ENCODE data around the gene EPB41. TPM values are rescaled to one million over a fixed set of nuclear protein-coding genes. Genes with fewer than 3 reads are reported as not detected.
"Not testable (repeated sequence)": the region's sequence is repeated elsewhere in the genome, so short reads cannot be mapped to it uniquely, and the experiment has no call there.

The EPB41 gene
- total RNA-seq, 1 donor from 2014 or later: 102 TPM

DNA sequence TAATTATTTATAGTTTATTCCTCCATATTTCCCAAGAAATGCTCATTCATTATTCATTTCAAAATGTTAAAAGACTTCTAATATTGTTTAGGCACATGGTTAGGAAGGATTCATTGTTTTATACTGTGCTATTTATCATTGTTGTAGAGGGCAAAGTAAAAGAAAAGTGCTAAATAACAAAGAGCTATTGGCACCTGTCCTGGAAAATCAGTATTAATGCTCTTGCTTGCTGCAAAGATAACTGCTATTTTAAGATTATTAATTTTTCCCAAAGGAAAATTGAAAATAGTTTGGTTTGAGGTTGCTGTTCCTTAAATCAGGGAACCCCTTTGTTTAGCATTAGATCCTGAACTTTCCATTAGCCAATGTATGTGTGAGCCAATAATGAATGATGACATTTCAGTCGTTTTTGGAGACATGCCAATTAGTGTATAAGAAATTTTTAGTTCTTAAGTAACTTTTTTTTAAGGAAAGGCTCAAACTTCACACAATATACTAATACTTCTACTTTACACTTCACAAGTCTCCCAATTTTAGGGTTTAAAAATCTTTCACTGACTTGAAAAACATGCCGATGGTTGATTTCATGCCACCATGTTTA, 39.9 kb downstream of the EPB41 start:
- Mint-ChIP-seq H3K9me3 (ENCODE audit: low read depth) (no peaks in the 10 kb centered on the region), H3K27me3 (no peaks in the 10 kb centered on the region), H3K36me3 (ENCODE audit: insufficient read depth) (no peaks in the 10 kb centered on the region), H3K27ac (no peak overlapping the region), H3K4me3 (ENCODE audit: low read depth) (no peak overlapping the region), H3K4me1 (ENCODE audit: low read depth) (peaks cover 6% of the 10 kb centered on the region)
- TF ChIP-seq, protein P1, sequence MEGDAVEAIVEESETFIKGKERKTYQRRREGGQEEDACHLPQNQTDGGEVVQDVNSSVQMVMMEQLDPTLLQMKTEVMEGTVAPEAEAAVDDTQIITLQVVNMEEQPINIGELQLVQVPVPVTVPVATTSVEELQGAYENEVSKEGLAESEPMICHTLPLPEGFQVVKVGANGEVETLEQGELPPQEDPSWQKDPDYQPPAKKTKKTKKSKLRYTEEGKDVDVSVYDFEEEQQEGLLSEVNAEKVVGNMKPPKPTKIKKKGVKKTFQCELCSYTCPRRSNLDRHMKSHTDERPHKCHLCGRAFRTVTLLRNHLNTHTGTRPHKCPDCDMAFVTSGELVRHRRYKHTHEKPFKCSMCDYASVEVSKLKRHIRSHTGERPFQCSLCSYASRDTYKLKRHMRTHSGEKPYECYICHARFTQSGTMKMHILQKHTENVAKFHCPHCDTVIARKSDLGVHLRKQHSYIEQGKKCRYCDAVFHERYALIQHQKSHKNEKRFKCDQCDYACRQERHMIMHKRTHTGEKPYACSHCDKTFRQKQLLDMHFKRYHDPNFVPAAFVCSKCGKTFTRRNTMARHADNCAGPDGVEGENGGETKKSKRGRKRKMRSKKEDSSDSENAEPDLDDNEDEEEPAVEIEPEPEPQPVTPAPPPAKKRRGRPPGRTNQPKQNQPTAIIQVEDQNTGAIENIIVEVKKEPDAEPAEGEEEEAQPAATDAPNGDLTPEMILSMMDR (IDR thresholded peaks at IDR 0.05; ENCODE audit: unreplicated experiment): no peak
- no peak for DNase-seq (ENCODE audit: low spot score, unreplicated experiment)

DNA sequence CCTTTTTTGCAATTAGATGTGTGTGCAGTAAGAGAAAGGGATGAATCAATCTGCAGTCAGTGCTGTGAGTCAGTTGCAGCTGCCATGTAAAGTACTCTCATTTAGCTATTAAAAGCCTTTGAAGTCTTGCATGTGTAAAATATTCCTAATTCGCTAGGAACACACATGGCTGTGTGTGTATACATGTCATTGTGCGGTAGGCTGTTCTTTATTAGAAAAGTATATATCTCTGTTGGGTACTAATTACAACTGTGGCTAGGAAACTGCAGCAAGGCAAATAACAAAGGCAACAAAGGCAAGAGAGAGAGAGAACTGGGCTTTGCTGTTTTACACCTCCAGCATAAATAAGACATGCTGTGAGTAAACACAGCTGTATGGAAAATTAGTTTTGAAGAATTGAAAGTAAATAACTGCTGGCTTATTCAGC, 41.7 kb downstream of the EPB41 start:
- no peaks in the 10 kb centered on the region for H3K9me3 Mint-ChIP-seq (ENCODE audit: low read depth)
- peaks cover 6% of the 10 kb centered on the region for H3K4me1 Mint-ChIP-seq (ENCODE audit: low read depth)
- TF ChIP-seq, protein P1 (IDR thresholded peaks at IDR 0.05; ENCODE audit: unreplicated experiment): no peak
- no peak overlapping the region for H3K4me3 Mint-ChIP-seq (ENCODE audit: low read depth)
- H3K36me3 Mint-ChIP-seq (ENCODE audit: insufficient read depth): no peaks in the 10 kb centered on the region
- no peak overlapping the region for H3K27ac Mint-ChIP-seq
- no peaks in the 10 kb centered on the region for H3K27me3 Mint-ChIP-seq
- no peak for DNase-seq (ENCODE audit: low spot score, unreplicated experiment)

DNA sequence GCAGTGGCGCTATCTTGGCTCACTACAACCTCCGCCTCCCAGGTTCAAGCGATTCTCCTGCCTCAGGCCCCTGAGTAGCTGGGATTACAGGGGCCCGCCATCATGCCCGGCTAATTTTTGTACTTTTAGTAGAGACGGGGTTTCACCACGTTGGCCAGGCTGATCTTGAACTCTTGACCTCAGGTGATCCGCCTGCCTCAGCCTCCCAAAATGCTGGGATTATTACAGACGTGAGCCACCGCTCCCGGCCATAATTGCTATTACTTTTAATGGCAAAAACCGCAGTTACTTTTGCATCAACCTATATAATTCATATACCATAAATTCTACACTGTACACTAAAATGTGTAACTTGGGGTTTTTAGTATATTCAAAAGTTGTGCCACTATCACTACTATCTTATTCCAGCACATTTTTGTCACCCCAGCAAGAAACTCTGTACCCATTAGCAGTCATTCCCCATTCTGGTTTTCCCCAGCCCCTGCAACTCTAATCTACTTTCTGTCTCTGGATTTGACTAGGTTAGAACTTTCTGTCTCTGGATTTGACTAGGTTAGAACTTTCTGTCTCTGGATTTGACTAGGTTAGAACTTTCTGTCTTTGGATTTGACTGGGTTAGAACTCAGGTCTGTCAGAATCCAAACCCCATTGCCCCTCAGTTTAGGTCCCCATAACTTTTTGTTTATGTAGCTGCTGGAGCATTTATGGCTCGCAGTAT, 47.9 kb downstream of the EPB41 start:
- H3K27ac Mint-ChIP-seq; H3K4me3 Mint-ChIP-seq (ENCODE audit: low read depth); H3K27me3 Mint-ChIP-seq; H3K4me1 Mint-ChIP-seq (ENCODE audit: low read depth); H3K36me3 Mint-ChIP-seq (ENCODE audit: insufficient read depth); H3K9me3 Mint-ChIP-seq (ENCODE audit: low read depth); DNase-seq (ENCODE audit: low spot score, unreplicated experiment): not testable (repeated sequence)

DNA sequence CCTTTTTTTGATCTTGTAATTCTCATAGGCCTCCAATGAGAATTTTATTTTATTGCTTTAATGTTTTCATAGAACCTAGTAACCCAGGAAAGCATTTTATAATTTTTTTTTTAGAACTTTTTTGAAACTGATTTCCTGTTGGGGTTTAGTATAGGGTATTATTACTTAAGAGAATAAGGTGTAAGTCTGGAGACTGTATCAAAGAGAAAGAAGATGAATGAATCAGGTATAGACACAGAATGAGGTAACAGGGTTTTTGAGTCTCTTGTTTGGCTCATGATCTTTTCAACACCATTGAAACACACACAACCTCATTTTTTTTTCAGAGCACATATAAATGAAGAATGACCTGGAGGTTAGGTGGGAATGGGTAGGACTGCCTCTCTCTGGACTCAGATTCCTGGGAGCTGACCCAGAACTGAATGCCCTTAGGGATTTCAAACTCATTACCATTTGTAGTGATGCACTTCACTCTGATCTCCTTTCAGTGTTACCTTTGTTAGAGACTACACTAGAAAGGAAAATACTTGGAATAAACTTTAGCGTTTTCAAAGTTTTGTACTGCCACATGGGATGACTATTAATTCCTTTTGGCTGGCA, 51.0 kb downstream of the EPB41 start:
- H3K27ac Mint-ChIP-seq: no peak overlapping the region
- no peak for DNase-seq (ENCODE audit: low spot score, unreplicated experiment)
- H3K36me3 Mint-ChIP-seq (ENCODE audit: insufficient read depth): no peaks in the 10 kb centered on the region
- H3K9me3 Mint-ChIP-seq (ENCODE audit: low read depth): no peaks in the 10 kb centered on the region
- peaks cover 5% of the 10 kb centered on the region for H3K4me1 Mint-ChIP-seq (ENCODE audit: low read depth)
- TF ChIP-seq, protein P1 (IDR thresholded peaks at IDR 0.05; ENCODE audit: unreplicated experiment): no peak
- H3K27me3 Mint-ChIP-seq: no peaks in the 10 kb centered on the region
- H3K4me3 Mint-ChIP-seq (ENCODE audit: low read depth): no peak overlapping the region

DNA sequence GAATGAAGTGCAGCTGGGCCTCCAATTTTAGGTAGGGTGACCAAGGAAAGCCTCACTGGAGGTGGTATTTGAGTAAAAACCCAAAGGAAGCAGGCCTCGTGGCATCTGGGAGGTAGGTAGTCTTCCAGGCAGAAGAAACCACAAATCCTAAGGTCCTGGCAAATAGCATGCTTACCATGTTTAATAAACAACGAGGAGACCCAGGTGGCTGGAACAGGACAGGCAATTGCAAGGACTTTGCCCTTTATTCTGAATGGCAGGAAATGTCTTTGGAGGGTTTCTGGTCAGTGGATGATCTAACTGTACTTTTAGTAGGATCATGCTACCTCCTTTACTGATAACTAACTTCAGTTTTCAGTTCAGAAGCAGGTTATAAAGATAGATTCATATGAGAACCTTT, 52.2 kb downstream of the EPB41 start:
- TF ChIP-seq, protein P1 (IDR thresholded peaks at IDR 0.05; ENCODE audit: unreplicated experiment): no peak
- no peaks in the 10 kb centered on the region for H3K27me3 Mint-ChIP-seq
- H3K27ac Mint-ChIP-seq: no peak overlapping the region
- peaks cover 7% of the 10 kb centered on the region for H3K4me1 Mint-ChIP-seq (ENCODE audit: low read depth)
- no peaks in the 10 kb centered on the region for H3K36me3 Mint-ChIP-seq (ENCODE audit: insufficient read depth)
- no peaks in the 10 kb centered on the region for H3K9me3 Mint-ChIP-seq (ENCODE audit: low read depth)
- H3K4me3 Mint-ChIP-seq (ENCODE audit: low read depth): no peak overlapping the region
- no peak for DNase-seq (ENCODE audit: low spot score, unreplicated experiment)

Measured in progenitor cell of endocrine pancreas (in vitro differentiated cells).